ENCODE measurements around the gene ZNF296.

ZNF296 gene

GRCh38 chr19:45051929-45052579 lies 24.2 kb downstream of the ZNF296 start:
- no peak for DNase-seq

DNA sequence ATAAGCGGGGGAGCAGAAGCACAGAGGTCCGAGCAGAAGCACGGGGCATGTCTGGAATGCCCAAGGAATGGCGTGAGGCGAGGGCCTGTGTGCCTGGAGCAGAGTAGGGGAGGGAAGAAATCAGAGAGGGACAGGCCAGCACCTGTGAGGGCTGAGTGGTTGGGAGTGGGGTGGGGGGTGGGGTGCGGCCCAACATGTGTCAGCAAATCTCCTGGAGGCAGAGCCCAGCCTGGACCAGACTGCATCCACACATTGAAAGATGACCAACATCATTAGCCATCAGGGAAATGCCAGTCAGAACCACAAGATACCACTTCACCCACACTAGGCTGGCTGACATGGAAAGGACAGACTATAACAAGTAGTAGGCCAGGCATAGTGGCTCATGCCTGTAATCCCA lies 26.2 kb downstream of the ZNF296 start:
- DNase-seq = no peak

DNA sequence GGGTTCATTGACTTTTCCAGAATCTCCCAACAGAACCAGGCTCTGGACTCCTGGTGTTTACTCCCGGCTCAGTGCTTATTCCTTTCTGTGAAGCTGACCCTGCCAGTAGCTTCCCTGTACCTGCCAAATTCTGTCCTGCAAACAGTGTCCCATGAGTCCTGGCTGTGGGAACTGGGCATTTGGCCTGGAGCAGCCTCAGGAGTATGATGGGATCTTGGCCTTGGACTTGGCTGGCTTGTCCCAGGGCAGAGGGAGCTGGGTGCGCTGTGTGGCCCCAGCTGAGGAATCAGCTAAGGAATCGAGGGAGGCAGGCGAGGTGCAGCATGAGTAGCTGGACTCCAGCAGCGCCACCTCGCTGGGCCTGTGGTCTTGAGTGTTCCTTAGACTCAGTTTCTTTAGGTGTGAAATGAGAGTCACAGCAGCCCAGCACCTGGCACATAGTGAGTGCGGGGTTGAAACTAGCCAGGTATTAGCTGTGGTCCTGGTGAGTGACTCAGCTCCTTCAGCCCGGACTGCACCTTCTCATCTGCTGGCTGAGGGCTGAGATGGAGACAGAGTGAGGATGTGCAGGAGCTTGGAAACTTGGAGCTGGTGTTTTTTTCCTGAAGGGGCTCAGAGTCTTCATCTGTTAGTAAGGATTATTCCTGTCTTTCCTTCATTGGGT lies 27.1 kb downstream of the ZNF296 start:
- DNase-seq = no peak

- DNase-seq = no peak
These were observed 29.0 kb downstream of the ZNF296 start for GRCh38 chr19:45047188-45047797.

- no peak for DNase-seq
These were observed 29.9 kb downstream of the ZNF296 start for GRCh38 chr19:45046355-45046754.

- no peak for DNase-seq
These were observed 30.5 kb downstream of the ZNF296 start for GRCh38 chr19:45045671-45046353.

GRCh38 chr19:45041125-45041524 lies 35.2 kb downstream of the ZNF296 start:
- no peak for DNase-seq

DNA sequence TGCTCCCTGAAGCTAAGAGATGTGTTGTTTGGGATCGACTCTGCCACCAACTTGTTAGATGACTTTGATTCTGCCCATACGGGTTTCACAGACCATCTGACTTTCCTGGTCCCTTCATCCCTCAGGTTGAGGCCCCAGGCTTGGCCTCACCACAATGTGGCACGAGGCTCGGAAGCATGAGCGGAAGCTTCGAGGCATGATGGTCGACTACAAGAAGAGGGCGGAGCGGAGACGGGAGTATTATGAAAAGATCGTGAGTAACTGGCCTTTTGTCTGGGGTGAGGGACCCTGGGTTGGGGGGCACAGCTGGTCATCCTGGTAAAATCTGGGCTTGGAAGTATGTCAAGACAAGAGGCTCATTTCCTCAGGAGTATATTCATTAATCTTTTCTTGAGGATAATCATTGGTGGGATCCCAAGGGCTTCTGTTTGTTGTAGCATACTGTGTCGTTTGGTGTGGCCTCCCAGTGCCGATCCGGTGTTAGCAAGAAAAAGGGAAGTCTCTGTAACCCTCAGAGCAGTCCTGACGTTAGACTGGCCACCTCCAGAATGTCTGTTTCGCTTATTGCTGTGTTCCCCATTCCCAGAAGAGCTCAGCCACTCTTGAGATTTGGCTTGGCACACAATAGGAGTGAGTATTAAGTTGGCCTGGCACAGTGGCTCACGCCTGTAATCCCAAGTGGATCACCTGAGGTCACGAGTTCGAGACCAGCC lies 36.1 kb downstream of the ZNF296 start:
- no peak for DNase-seq

DNA sequence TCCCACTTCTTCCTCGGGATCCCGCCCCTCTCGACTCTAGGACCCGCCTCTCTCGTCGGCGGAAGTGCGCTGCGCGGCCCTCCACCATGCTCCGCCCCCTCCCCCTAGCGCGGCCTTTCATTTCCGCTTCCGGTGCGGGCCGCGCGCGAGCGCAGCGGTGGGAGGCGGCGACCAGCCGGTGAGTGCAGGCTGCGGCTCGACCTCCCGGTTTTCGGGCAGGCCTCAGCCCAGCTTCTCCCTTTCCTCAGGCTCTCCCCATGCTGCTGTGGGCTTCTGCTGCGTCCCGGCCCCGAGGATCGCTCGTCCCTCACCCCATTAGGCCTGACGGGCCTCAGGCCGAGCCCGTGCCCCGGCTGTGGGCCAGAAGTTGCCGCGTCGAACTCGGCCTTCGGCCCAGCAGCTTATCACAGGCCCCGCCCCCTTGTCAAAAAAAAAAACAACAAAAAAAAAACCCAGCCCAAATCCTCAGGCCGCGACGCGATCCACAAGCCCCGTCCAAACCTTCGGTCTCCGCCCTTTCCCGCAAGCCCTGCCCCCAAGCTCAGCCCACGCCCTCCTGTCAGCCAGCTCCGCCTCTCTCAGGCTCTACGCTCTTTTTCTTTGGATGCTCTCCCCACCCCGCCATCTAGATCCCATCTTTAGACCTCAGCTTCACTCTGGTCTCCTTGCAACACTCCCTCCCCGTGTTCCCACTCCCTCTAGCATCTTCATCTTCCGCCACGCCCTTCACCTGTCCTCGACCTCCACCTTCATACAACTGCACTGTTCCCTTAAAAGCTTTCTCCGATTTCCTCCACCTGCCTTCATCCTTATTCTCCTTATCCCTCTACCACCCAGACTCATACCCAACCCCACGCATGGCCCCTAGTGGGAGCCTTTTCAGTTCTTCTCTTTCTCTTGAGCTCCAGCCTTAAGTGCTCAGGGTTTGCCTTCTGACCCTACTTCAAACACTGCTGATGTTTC lies 37.1 kb downstream of the ZNF296 start, which contains the start of gene CLASRP:
Gene CLASRP, plus strand, starts transcription at position 115 of the 963 bp plus-strand sequence. CDS start 1,168 bp downstream, outside the sequence.
- peak; percentile 90 for DNase-seq

DNA sequence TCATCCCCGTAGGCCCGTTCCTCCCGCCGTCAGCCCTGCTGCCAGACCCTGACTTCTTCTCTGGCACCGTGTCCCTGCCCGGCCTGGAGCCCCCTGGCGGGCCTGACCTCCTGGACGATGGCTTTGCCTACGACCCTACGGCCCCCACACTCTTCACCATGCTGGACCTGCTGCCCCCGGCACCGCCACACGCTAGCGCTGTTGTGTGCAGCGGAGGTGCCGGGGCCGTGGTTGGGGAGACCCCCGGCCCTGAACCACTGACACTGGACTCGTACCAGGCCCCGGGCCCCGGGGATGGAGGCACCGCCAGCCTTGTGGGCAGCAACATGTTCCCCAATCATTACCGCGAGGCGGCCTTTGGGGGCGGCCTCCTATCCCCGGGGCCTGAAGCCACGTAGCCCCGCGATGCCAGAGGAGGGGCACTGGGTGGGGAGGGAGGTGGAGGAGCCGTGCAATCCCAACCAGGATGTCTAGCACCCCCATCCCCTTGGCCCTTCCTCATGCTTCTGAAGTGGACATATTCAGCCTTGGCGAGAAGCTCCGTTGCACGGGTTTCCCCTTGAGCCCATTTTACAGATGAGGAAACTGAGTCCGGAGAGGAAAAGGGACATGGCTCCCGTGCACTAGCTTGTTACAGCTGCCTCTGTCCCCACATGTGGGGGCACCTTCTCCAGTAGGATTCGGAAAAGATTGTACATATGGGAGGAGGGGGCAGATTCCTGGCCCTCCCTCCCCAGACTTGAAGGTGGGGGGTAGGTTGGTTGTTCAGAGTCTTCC lies 38.7 kb downstream of the ZNF296 start:
- no peak for DNase-seq

GRCh38 chr19:45035755-45036154 lies 40.5 kb downstream of the ZNF296 start:
- DNase-seq = no peak

GRCh38 chr19:45032421-45032820 lies 43.9 kb downstream of the ZNF296 start:
- DNase-seq = no peak

DNA sequence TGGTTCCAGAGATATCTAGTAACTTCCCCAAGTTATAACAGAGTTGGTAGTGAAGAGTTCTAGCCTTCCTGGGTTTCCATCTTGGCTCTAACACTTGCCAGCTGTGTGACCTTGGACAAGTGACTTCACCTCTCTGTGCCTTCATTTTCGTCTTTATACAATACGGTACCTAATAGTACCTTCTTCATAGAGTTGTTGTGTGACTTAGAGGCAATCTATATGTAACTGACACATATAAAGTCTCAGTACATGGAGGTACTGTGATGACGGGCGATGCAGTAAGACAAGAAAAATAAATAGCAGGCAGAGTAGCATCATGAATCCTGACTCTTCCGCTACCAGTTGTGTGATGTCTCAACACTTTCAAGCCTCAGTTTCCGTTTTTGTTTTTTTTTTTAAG lies 45.5 kb downstream of the ZNF296 start:
- no peak for DNase-seq

DNA sequence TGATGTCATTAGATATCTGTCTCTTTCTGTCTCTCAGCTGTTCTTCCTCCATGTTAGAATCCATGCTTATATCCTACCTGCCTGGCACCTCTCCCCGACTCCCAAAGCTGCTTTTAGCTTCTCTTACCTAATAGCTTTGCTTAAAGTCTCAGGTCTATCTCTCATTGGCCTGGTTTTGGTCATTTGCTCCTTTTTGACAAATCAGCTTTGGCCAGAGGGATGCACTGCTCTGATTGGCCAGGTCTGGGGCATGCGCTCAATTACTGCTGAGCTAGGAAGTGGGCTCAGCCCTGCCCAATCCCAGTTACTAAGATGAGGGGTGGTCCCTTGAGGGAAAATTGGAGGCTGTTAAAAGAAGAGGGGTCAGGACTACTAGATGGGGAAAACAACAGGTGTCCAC lies 48.9 kb downstream of the ZNF296 start:
- no peak for DNase-seq

DNA sequence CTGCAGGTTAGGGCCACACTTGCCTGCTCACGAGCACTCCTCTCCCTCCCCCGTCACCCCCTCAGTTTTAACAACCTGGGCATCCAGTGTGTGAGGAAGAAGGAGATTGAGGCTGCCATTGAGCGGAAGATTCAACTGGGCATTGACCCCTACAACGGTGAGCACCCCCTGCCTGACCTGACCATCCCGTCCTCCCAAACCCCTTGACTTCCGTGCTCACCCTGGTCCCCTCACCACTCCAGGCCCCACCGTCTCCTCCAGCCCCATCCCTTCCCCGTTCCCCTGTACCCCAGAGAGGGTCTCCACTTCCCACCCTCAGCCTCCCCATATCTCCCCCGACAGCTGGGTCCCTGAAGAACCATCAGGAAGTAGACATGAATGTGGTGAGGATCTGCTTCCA lies 51.0 kb downstream of the ZNF296 start:
- DNase-seq = no peak

DNA sequence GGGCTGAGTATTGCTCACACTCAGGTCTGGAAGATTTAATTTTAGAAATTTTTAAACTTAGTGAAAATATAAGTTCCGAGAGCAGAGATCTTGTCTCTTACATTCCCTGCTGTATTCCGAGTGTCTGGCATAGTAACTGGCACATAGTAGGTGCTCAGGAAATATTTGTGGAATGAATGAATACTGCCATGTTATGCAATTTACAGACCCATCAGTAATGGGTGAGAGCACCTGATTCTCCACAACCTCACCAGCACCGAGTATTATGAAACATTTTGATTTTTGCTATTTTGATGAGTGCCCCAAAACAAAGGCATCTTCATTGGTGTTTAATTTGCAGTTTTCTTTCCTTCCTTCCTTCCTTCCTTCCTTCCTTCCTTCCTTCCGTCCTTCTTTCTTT lies 53.2 kb downstream of the ZNF296 start:
- DNase-seq = no peak

- no peak for DNase-seq
These were observed 54.3 kb downstream of the ZNF296 start for GRCh38 chr19:45021971-45022370.
